ENCODE measurements around the gene SH3BP5.

The SH3BP5 gene

DNA sequence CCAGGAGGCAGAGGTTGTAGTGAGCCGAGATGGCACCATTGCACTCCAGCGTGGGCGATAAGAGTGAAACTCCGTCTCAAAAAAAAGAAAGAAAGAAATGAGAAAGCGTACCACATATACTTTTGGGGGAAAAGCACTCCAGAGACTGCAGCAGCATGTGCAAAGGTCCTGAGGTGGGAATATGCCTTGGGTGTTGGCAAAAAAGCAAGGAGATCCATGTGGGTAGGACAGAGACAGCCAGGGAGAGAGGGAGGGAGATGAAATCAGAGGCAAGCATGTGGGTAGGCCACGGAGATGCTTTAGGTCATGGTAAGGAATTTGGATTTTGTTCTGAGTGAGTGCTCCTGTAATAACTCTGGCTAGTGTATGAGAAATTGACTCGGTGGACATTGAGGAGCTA, 3.7 kb upstream of the SH3BP5 start:
- no peaks in the 10 kb centered on the region for H4K20me1 ChIP-seq (ENCODE audit: insufficient read depth, low read length)
- H3K4me1 ChIP-seq (ENCODE audit: low read length), result peaks cover 11% of the 10 kb centered on the region
- no peak overlapping the region for H3K4me3 ChIP-seq (ENCODE audit: low read length)
- TF ChIP-seq, protein P1, sequence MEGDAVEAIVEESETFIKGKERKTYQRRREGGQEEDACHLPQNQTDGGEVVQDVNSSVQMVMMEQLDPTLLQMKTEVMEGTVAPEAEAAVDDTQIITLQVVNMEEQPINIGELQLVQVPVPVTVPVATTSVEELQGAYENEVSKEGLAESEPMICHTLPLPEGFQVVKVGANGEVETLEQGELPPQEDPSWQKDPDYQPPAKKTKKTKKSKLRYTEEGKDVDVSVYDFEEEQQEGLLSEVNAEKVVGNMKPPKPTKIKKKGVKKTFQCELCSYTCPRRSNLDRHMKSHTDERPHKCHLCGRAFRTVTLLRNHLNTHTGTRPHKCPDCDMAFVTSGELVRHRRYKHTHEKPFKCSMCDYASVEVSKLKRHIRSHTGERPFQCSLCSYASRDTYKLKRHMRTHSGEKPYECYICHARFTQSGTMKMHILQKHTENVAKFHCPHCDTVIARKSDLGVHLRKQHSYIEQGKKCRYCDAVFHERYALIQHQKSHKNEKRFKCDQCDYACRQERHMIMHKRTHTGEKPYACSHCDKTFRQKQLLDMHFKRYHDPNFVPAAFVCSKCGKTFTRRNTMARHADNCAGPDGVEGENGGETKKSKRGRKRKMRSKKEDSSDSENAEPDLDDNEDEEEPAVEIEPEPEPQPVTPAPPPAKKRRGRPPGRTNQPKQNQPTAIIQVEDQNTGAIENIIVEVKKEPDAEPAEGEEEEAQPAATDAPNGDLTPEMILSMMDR (IDR thresholded peaks at IDR 0.05; ENCODE audit: low read length), result no peak
- TF ChIP-seq EZH2phosphoT487 (IDR thresholded peaks at IDR 0.05; ENCODE audit: low read length) (no peak), EZH2 (optimal IDR thresholded peaks at IDR 0.05; ENCODE audit: low read depth, low read length) (no peak)
- no peaks in the 10 kb centered on the region for H3K36me3 ChIP-seq (replicated peaks; ENCODE audit: insufficient read depth, low read length)
- no peak overlapping the region for H2AFZ ChIP-seq (ENCODE audit: low read length)
- no peak overlapping the region for H3K9ac ChIP-seq (ENCODE audit: low read length)
- no peaks in the 10 kb centered on the region for H3F3A ChIP-seq (ENCODE audit: insufficient read depth, low read length)
- DNase-seq, result no peak
- H3K9me2 ChIP-seq (replicated peaks; ENCODE audit: insufficient read depth, low read length), result no peaks in the 10 kb centered on the region
- H3K9me3 ChIP-seq (replicated peaks; ENCODE audit: insufficient read depth, low read length), result no peaks in the 10 kb centered on the region
- H3K27ac ChIP-seq (ENCODE audit: low read length), result no peak overlapping the region
- H3K4me2 ChIP-seq (ENCODE audit: low read depth, low read length), result no peak overlapping the region
- H3K27me3 ChIP-seq (replicated peaks; ENCODE audit: insufficient read depth, low read length), result no peaks in the 10 kb centered on the region
- H3K79me2 ChIP-seq (ENCODE audit: low read length), result no peaks in the 10 kb centered on the region

- H3F3A ChIP-seq (ENCODE audit: insufficient read depth, low read length), result 0 out of 2 replicates have a peak, but pooled peaks cover under 1% of the 10 kb centered on the region
- no peaks in the 10 kb centered on the region for H3K79me2 ChIP-seq (ENCODE audit: low read length)
- no peaks in the 10 kb centered on the region for H3K36me3 ChIP-seq (replicated peaks; ENCODE audit: insufficient read depth, low read length)
- no peak overlapping the region for H3K27ac ChIP-seq (ENCODE audit: low read length)
- H3K4me2 ChIP-seq (ENCODE audit: low read depth, low read length), result no peak overlapping the region
- TF ChIP-seq EZH2phosphoT487 (IDR thresholded peaks at IDR 0.05; ENCODE audit: low read length), result no peak
- no peak for TF ChIP-seq EZH2 (optimal IDR thresholded peaks at IDR 0.05; ENCODE audit: low read depth, low read length)
- TF ChIP-seq, protein P1 (IDR thresholded peaks at IDR 0.05; ENCODE audit: low read length), result no peak
- no peak overlapping the region for H2AFZ ChIP-seq (ENCODE audit: low read length)
- H4K20me1 ChIP-seq (ENCODE audit: insufficient read depth, low read length), result no peaks in the 10 kb centered on the region
- H3K9ac ChIP-seq (ENCODE audit: low read length), result no peak overlapping the region
- no peaks in the 10 kb centered on the region for H3K27me3 ChIP-seq (replicated peaks; ENCODE audit: insufficient read depth, low read length)
- peaks cover 16% of the 10 kb centered on the region for H3K4me1 ChIP-seq (ENCODE audit: low read length)
- no peaks in the 10 kb centered on the region for H3K9me3 ChIP-seq (replicated peaks; ENCODE audit: insufficient read depth, low read length)
- DNase-seq, result no peak
- H3K9me2 ChIP-seq (replicated peaks; ENCODE audit: insufficient read depth, low read length), result no peaks in the 10 kb centered on the region
- no peak overlapping the region for H3K4me3 ChIP-seq (ENCODE audit: low read length)
Observed at GRCh38 chr3:15333956-15334263, 1.5 kb upstream of the SH3BP5 start.

- H4K20me1 ChIP-seq (ENCODE audit: insufficient read depth, low read length), result no peaks in the 10 kb centered on the region
- DNase-seq, result peak; percentile 12
- H3K27me3 ChIP-seq (replicated peaks; ENCODE audit: insufficient read depth, low read length), result no peaks in the 10 kb centered on the region
- H3K36me3 ChIP-seq (replicated peaks; ENCODE audit: insufficient read depth, low read length), result no peaks in the 10 kb centered on the region
- H3K9ac ChIP-seq (ENCODE audit: low read length), result no peak overlapping the region
- H3K79me2 ChIP-seq (ENCODE audit: low read length), result no peaks in the 10 kb centered on the region
- no peak overlapping the region for H3K4me3 ChIP-seq (ENCODE audit: low read length)
- 0 out of 2 replicates have a peak, but pooled peaks cover 6% of the 10 kb centered on the region for H3F3A ChIP-seq (ENCODE audit: insufficient read depth, low read length)
- H3K4me1 ChIP-seq (ENCODE audit: low read length), result peaks cover 22% of the 10 kb centered on the region
- H3K9me3 ChIP-seq (replicated peaks; ENCODE audit: insufficient read depth, low read length), result no peaks in the 10 kb centered on the region
- no peak overlapping the region for H3K27ac ChIP-seq (ENCODE audit: low read length)
- H3K9me2 ChIP-seq (replicated peaks; ENCODE audit: insufficient read depth, low read length), result no peaks in the 10 kb centered on the region
- peak overlapping the region; percentile 95; the same call in 1 of the 2 replicates for H3K4me2 ChIP-seq (ENCODE audit: low read depth, low read length)
- peak overlapping the region; percentile 99 for H2AFZ ChIP-seq (ENCODE audit: low read length)
- no peak for TF ChIP-seq EZH2phosphoT487 (IDR thresholded peaks at IDR 0.05; ENCODE audit: low read length)
- no peak for TF ChIP-seq EZH2 (optimal IDR thresholded peaks at IDR 0.05; ENCODE audit: low read depth, low read length)
- TF ChIP-seq, protein P1 (IDR thresholded peaks at IDR 0.05; ENCODE audit: low read length), result no peak
Observed at GRCh38 chr3:15333099-15333955, 941 bp upstream of the SH3BP5 start.
